HL-60 (cell line): ENCODE data around the gene RASAL2.

ENCODE experiments used
- DNase-seq, 2 experiments: peaks; one replicate each; pipeline ENCODE4 v3.0.0-alpha.2; 2010 to 2020; ENCODE audit warnings: low read depth in 1 of 2, low spot score in 1 of 2
- H3K27ac ChIP-seq: fragments of 250-450 bp; sonication (Bioruptor Pico); replicated peaks from 2 replicates; pipeline ENCODE4 v1.5.1; 2020; ENCODE audit warnings: mild to moderate bottlenecking, moderate library complexity
- H3K27me3 ChIP-seq: fragments of 250-450 bp; sonication (Bioruptor Pico); 2 replicates; pipeline ENCODE4 v1.5.1; 2021; ENCODE audit warnings: mild to moderate bottlenecking, moderate library complexity; ENCODE audit not compliant: insufficient read depth, poor library complexity, severe bottlenecking
- H3K4me3 ChIP-seq: replicated peaks from 2 replicates; pipeline ENCODE4 v1.5.1; 2011; ENCODE audit warnings: mild to moderate bottlenecking, control low read depth, low read length; ENCODE audit not compliant: insufficient read depth
- GABPA ChIP-seq: IDR thresholded peaks from 2 replicates; pipeline ENCODE4 v1.6.1; 2012; ENCODE audit warnings: low read depth
- POLR2AphosphoS5 ChIP-seq: IDR thresholded peaks from 2 replicates; pipeline ENCODE4 v1.6.1; 2012; ENCODE audit warnings: low read depth
- REST ChIP-seq: IDR thresholded peaks from 2 replicates; pipeline ENCODE4 v1.6.1; 2012; ENCODE audit warnings: low read depth; ENCODE audit not compliant: insufficient replicate concordance
- SPI1 ChIP-seq: IDR thresholded peaks from 2 replicates; pipeline ENCODE4 v1.6.1; 2012; ENCODE audit warnings: low read depth, mild to moderate bottlenecking, borderline replicate concordance
- TF ChIP-seq, protein P1 (sequence below): IDR thresholded peaks from one replicate; pipeline ENCODE4 v1.5.1; 2011; ENCODE audit warnings: low read length, control low read depth, inconsistent platforms; ENCODE audit not compliant: insufficient read depth

Gene RASAL2

GRCh38 chr1:178271471-178271870 lies 177.6 kb downstream of the RASAL2 start:
- no peak for DNase-seq
- no peak for TF ChIP-seq POLR2AphosphoS5
- TF ChIP-seq REST: no peak
- TF ChIP-seq, protein P1, sequence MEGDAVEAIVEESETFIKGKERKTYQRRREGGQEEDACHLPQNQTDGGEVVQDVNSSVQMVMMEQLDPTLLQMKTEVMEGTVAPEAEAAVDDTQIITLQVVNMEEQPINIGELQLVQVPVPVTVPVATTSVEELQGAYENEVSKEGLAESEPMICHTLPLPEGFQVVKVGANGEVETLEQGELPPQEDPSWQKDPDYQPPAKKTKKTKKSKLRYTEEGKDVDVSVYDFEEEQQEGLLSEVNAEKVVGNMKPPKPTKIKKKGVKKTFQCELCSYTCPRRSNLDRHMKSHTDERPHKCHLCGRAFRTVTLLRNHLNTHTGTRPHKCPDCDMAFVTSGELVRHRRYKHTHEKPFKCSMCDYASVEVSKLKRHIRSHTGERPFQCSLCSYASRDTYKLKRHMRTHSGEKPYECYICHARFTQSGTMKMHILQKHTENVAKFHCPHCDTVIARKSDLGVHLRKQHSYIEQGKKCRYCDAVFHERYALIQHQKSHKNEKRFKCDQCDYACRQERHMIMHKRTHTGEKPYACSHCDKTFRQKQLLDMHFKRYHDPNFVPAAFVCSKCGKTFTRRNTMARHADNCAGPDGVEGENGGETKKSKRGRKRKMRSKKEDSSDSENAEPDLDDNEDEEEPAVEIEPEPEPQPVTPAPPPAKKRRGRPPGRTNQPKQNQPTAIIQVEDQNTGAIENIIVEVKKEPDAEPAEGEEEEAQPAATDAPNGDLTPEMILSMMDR: no peak
- no peak for TF ChIP-seq GABPA
- TF ChIP-seq SPI1: no peak
- no peak overlapping the region for H3K27ac ChIP-seq
- H3K4me3 ChIP-seq: no peak overlapping the region
- no peaks in the 10 kb centered on the region for H3K27me3 ChIP-seq

- DNase-seq: peak; percentile 9 to 11
- no peak for TF ChIP-seq GABPA
- no peak for TF ChIP-seq SPI1
- no peak for TF ChIP-seq REST
- TF ChIP-seq, protein P1: no peak
- TF ChIP-seq POLR2AphosphoS5: no peak
- Histone ChIP-seq H3K4me3 (no peak overlapping the region), H3K27ac (no peak overlapping the region), H3K27me3 (no peaks in the 10 kb centered on the region)
These were observed 180.0 kb downstream of the RASAL2 start for GRCh38 chr1:178273707-178274410.

GRCh38 chr1:178275049-178275448 lies 181.1 kb downstream of the RASAL2 start:
- Histone ChIP-seq H3K4me3 (no peak overlapping the region), H3K27ac (no peak overlapping the region; the same call in 1 of the 2 replicates), H3K27me3 (no peaks in the 10 kb centered on the region)
- TF ChIP-seq REST (no peak), POLR2AphosphoS5 (no peak), SPI1 (no peak), GABPA (no peak)
- TF ChIP-seq, protein P1: no peak
- DNase-seq: no peak
